Midbrain (tissue), 1 donor: ENCODE measurements around the gene ARFIP1.
A peak's percentile ranks its signal among the peaks of the same experiment; 100 is the strongest.
"Not testable (repeated sequence)": the region's sequence is repeated elsewhere in the genome, so short reads cannot be mapped to it uniquely, and the experiment has no call there.

ENCODE experiments used
- DNase-seq: peaks from one replicate; lab custom pipeline; 2025; lab: John Stamatoyannopoulos, UW

The ARFIP1 gene

DNA sequence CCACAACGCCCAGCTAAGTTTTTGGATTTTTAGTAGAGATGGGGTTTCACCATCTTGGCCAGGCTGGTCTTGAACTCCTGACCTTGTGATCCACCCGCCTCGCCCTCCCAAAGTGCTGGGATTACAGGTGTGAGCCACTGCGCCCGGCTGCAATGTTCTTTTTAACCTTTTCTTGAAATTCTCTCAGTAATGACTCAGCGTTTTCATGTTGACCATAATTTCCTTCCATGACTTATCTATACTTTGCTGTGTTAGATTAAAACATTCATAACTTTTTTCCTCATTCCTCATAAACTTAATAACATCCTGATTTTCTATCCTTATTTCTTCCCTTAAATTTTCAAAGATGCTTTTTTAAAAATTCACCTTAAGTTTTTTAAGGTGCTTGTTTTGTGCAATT lies 118.4 kb downstream of the ARFIP1 start:
- DNase-seq = not testable (repeated sequence)

DNA sequence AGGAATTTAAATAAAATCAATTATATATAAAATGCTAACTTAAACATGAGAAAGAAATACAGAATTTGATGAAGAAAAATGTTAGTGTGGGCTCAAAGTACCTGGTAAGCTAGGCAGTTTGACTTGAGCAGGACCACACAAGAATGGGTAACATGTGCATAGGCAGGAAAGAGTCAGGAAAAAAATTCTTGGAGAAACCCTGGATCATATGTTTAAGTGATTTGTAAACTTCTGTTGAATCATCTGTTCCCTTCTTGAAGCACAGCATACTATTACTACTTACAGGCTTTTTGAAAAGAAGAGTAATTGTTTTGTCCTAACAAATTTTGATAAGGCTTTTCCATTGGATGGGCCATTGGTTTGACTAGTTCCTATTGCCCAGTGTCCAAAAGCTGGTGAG lies 118.9 kb downstream of the ARFIP1 start:
- DNase-seq = no peak

DNA sequence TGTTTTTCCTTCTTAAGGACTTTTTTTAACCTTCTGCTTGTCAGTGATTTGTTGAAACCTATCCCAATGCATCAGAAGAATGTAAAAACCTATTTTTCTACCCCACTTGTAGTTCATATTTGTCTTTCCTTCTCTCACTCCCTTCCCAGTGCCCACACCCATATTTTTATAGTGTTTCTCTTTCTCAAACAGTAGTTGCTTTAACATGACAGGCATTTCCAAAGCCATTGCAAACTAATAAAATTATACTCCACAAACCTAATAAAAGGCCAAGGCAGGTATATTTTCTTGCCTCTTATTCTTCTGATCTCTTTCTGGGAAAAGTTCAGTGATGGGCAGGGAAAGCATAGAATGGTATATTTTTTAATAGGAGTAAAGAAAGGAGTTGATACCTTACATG lies 120.6 kb downstream of the ARFIP1 start:
- DNase-seq = no peak

DNA sequence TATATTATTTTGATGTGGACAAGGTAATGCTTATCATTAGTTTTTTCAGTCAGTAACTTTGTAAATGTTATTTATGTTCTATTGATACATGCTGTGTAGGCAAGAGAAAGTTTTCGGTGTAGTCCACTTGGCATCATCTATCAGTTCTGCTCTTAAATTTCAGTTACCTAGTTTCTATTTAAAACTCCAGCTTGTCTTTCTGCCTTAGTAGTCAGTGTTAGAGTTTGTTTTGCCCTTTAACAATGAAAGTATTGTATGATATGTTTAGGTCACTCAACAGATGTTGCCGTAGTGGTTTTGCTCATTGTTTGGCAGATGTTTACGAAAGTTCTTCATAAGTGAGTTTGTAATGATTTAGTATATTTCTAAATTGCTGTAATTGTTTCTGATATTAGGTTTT lies 121.5 kb downstream of the ARFIP1 start:
- peak; percentile 27 for DNase-seq

DNA sequence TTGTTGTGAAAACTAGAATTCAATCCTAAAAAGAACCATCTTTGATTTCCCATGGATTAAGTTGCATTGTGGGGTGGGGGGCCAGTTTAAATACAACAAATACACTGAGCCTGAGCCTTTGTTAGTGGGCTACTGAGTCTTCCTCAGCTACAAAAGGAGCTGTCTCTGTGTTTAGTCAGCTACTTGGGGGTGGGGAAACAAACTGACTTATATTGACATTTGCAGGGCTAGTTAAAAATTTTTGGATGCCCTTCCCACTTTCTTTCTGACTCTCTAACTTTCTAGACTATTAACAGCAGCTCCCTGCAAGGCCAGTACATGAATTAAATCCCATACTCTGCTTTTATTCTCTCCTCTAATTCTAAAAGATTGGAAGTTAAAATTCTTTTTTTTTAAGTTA lies 123.9 kb downstream of the ARFIP1 start:
- DNase-seq = no peak

DNA sequence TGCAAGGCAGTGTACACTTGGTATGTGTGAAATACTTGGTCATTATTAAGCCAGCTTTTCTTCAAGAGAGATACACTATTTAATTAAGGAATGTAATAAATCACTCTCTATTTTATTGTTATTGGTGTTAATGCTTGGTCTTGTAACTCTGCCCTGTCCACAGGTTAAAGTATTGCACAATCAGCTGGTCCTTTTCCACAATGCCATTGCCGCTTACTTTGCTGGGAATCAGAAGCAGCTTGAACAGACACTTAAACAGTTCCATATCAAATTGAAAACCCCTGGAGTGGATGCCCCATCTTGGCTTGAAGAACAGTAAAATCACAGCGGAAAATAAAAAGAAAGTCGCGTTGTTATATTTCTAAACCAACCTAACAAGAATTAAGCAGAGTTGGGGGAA lies 130.1 kb downstream of the ARFIP1 start:
- DNase-seq = no peak

DNA sequence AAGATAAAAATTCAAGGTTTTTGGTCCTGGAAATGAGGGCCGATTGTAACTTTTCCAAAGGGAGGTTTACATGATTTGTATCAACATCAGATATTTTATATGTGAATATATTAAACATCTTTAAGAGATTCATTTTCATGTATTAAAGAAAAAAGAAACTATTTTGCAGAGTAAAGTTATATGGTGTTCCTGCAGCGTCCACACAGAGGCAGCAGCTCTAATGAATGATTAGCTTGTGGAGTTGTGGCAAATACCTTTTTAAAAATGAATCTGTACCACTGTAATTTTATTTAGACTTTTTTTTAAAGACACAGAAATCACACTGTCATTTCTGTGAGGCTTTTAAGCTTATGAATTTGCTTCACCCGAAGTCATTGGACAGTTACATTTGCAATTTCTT lies 130.8 kb downstream of the ARFIP1 start:
- no peak for DNase-seq

DNA sequence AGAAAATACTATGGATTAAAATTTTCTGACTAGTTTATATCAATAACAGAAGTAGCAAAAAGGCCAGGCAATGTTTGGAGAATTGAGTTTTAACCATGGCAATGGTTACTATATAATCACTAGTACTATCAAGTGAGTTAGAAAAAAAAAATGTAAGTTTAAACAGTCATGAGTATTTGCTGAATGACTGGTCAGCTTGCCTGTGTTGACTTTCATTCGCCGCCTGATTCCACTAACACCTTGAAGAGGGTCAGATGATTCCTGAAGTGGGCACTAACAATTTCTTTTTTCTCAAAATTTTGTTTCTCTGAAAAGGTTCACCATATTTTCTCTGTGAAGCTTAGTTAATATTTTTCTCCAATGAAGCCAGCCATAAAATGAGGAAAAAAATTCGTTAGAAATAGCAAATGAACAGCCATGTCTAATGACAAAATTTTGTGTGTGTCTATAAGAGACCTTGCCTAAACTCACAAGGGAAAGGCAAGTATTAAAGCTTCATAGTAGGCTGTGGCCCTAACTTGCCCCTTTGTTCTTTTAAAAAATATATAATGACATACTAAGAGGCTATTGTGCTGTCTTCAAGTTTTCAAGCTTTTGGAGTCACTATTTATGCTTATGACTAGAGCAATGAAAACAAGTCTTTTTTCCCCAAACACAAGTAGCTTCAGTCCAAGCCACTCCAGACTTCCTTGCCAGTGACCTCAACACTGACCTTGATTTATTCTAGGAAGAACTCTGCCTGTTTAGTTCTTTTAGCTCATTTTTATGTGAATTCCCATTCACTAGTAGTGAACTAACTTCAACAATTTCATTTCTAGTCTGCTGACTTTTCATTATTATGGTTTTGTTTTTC lies 138.0 kb downstream of the ARFIP1 start:
- DNase-seq = no peak

DNA sequence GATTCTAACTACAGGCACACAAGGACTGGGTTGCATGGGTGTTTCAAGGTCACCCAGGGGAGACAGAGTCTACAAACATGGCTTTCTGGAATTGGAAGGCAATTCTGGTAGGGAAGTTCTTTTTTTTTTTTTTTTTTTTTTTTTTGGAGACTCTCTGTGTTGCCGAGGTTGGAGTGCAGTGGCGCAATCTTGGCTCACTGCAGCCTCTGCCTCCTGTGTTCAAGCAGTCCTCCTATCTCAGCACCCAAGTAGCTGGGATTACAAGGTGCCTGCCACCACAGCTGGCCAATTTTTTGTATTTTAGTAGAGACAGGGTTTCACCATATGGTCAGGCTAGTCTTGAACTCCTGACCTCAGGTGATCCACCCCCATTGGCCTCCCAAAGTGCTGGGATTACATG lies 140.1 kb downstream of the ARFIP1 start:
- no peak for DNase-seq

DNA sequence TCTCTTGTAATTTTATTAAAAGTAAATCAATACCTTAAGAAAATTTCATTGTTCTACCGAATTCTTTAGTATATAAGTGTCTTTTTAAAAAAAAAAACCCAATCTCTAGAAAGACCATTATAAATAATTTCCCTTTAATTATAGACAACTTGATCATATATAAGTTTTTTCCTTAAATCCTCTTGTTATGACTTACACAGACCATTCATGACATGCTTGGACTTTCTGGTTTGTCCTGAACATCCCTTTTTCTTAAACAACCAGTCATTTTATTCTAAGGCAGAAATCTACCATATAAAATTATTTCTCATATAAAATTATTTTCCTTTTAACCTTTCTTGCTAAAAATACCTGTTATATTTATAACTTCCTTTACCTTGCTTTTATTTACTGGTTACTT lies 141.0 kb downstream of the ARFIP1 start:
- no peak for DNase-seq

DNA sequence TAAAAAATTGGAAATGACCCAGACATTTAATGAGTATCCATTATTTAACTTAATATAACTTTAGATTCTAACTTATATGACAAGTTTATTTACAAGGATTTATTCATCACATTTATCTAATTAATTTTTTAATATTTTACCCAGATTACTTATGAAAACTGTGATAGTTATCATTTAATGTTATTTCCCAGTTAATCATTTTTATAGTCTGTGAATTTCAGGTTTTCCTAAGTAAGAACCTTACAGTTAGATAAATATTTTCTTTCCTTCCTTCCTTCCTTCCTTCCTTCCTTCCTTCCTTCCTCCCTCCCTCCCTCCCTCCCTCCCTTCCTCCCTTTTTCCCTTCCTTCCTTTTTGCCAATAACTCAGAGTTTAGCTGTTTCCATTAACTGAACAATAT lies 141.5 kb downstream of the ARFIP1 start:
- no peak for DNase-seq

DNA sequence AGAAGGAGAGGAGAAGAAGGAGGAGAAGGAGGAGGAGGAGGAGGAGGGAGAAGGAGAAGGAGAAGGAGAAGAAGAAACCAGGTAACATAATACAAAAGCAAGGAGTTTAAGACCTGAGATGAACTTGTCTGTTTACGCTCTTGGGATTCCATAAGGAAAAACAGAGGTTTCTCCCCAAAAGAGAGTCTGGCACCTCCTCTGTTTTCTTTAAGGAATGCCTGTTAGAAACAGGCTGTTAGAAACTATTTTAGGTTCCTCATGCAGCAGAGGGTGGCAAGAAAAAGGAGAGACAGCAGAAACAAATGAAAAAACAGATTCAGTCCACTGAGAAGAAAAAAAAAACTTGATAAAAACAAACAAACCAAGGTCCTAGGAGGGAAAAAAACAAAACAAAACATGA lies 146.1 kb downstream of the ARFIP1 start:
- DNase-seq = no peak

DNA sequence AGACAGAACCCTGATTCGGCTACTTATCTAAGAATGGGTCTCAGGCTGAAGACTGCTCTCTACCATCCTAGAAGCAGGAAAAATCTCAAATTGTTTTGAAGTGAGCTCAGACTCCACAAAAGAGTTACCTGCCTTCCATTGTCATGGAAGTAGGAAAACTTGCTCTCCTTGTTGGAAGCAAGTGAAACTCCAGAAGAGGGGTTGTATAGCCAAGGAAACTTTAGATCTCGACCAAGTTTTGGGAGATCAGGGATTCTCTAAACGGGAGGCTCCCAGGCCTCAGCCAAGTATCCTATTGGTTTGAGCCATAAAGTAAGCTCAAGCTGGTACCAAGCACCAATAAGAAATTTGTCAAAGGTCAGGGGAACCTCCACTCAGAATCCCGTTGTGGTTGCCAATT lies 147.2 kb downstream of the ARFIP1 start:
- no peak for DNase-seq

DNA sequence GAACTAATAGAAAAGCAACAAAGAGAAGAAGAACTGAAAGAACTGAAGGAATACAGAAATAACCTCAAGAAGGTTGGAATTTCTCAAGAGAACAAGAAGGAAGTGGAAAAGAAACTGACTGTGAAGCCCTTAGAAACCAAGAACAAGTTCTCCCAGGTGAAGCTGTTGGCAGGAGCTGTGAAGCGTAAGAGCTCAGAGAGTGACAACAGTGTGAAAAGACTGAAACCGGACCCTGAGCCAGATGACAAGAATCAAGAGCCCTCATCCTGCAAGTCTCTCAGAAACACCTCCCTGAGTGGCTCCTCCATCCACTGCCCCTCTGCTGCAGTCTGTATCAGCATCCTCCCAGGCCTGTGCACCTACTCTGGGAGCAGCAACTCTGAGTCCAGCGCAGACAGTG lies 148.0 kb downstream of the ARFIP1 start:
- no peak for DNase-seq

DNA sequence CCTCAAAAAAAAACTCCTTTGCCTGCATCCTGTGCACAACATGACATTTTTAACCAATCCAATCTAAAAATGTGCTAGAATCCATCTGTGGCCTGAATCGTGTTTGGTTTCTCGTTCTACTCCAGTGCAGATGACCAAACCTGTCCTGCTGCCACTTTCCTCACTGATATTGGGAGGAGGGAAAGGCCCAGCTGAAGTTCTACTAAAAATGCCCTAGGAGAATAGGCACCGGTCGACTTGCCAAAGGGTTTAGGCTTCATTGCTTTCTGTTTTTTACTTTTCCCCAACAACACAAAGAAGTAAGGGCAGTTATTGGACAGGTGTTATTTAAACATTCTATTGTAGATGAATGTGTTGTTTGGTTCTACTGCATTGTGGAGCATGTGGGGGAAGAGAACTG lies 148.5 kb downstream of the ARFIP1 start:
- DNase-seq = no peak

DNA sequence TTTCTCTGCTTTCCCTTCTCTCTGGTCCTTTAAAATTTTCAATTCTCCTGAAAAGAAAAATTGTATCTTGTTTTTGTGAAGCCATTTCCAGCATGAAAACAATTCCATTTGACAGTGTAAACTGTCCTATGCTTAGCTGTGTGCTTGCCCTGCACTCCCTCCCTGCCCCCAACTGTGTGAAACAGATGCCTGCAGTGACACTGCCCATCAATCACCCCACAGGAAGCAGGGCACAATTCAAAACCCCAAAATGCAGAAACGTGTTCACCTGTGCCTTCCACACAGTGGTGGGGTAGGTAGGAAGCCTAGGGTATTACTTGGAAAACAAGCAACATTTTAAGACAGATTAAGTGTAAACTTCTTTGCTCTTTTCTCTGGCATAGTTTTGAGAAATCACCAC lies 150.1 kb downstream of the ARFIP1 start:
- DNase-seq = no peak

DNA sequence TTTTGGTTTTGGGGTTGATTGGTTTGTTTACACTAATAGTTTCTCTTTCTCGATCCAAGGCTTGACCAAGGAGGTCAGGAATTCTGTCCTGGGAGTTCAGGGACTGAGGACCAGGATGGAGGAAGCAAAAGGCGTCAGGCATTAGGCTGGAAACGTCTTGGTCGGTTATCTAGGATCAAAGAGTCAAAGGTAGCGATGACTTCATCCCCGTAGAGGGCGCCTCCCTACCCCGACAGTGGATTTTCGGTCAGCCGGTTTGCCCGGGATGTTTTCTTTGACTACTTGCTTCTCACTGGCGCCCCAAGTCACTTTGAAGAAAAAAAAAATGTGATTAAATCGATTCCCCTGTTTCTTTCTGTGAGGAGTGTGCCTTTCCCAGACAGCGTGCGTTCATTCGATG lies 155.4 kb downstream of the ARFIP1 start:
- no peak for DNase-seq

DNA sequence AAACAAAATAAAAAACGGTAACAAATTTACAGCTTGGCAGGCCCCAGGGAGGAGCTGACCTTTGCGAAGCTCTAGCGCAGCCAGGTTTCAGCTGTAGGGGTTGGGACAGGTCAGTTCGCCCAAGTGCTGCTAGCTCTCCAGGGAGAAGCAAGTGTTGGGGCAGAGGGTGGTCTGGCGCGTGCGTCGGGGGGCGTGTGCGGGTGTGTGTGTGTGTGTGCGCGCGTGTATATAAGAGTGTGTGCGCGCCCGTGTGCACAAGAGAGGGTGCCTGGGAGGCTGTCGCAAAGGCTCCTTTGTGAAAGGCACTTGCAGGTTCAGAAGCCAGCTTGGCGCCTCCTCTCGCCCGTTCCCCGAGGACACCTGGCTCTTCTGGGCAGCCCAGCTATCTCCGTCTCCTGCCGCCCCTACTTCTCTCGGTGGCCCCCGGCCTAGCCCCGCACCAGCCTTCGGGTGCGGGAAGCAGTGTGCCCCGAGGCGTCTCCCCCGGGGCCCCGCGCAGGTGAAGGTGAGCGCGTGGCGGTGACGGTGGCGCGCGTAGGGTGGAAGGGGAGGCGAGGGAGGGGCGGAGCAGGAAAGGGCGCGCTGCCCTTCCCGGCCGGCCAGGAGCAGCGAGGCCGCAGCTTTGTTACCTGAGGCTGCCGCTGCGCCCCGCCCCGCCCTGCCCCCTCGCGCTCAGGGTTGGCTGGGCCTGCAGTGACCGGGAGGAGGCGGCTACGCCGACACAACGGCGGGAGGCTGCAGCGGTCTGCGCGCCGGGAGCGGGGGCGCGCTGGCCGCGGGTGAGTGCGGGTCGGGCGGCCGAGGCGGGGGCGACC lies 156.1 kb downstream of the ARFIP1 start, which contains the start of gene FHDC1:
TSS of gene FHDC1 (plus strand) at position 693 of the 815 bp plus-strand sequence. CDS start 6,735 bp downstream, outside the sequence.
- DNase-seq = no peak

DNA sequence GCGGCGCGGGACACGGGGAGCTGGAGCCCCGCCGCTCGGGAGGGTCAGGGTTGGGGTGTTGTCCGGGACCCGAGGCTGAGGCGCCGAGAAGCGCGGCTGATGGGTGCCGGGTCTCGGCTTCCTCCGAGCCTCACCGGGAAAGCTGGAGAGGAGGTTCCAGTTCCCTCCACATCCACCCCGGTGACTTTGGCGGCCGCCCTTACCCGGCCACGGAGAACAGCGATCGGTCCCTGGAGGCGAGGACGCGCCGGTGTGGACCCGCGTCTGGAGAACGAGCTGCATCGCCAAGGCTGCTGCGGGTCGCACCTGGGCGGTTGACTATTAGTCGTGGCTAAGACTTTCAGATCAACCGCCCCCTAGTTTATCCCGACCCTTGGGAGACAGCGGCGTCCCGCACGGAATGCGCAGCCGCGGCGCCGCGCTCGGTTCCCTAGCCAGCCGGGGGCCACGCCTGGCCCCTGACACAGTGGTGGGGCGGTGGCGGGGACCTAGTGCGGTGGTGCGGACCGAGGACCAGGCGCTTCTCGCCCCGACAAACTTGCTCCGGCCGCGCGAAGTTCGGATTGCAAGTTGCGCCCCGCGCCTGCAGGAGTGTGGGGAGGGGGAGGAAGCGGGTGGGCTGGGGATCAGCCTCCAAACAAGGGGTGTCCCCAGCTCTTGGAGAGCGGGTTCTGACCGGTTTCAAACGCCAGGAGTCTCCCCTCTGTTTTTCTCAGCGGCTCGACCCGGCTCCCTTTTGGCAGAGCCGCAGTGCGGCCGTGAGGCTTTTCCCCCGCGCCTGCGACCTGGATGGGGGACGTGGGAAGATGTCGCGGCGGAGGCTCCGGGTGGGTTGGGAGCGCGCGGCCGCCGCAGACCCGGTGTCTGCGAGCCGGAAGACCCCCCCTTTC lies 156.9 kb downstream of the ARFIP1 start:
- no peak for DNase-seq

DNA sequence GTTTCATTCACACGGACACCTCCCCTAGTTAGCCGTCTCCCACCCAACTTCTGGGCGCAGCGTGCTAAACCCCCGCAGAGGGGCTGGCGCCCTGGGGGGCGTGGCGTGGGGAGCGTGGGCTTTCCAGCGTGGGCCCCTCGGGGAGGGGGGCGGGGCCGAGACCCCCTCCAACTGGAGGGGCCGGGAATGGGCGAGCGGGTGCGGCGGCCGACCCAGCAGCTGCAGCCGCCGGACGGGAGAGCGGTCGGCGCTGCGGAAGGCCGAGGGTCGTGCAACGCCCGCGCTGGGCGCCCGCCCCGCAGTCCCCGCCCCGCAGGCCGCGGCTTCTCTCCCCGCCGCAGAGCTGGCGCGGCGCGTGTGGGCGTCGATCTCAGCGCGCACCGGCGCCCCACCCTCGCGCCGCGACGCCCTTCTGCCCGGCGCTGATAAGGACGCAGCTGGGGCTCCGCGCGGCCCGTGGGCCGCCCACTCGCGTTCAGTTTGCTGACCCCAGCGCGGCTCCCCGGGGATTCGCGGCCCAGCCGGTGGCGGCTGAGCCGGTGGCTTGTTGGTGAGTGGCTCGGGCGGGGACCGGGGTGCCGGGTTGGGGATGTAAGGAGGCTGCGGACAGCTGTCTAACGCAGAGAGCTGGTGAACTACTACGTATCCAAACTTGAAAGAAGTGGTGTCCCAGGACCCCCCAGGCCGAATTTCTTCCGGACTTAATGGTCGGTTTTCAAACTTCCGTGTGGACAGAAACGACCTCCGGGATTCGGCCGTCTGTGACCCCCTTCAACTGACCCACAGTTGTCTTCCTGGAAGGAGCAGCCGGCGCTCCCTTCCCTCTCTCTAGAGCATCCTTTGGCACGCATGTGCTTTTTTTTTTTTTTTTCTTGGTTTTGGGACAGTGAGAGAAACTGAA lies 157.8 kb downstream of the ARFIP1 start:
- DNase-seq = peak; percentile 21
